ENCODE data around the gene CLEC3B.
"Not testable (repeated sequence)": the region's sequence is repeated elsewhere in the genome, so short reads cannot be mapped to it uniquely, and the experiment has no call there.

CLEC3B gene

GRCh38 chr3:45033791-45034190 is 7.7 kb downstream of the CLEC3B start:
- in situ Hi-C loops (cut with MboI; ENCODE audit: low sequenced_read_pairs) = loop anchor here (25.0 kb wide), 1 partner anchor 629 kb away; no protein-coding TSS in a partner anchor

DNA sequence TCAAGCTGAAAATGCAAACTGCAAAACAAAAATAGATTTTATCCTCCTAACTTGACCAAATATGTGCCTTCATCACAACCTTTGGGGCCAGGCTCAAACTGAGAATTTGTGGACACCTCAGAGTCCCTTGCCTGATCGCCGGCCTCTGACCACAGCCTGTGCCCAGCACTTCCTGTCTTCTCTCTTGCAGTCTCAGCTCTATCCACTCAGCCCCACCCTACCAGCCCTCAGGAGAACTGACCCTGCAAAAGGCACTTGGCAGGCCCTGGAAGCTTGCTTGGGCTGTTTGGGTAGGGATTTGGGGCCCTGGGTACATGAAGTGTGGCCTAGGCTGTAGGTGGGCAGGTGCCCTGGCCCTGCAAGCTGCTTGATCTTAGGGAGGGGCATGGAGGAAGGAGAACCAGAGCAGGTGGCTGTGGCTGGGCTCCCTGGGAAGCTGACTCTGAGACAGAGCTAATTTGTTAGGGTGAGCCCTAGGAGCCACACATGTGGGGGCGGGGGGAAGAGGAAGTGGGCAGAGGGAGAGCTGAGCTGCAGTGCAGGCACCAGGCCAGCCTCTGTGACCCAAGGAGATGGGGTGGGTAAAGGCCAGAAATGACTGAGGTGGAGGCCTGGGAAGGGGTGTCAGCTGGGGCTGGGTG is 8.6 kb downstream of the CLEC3B start:
- in situ Hi-C loops (cut with MboI; ENCODE audit: low sequenced_read_pairs) = loop anchor here (25.0 kb wide), 1 partner anchor 628 kb away; no protein-coding TSS in a partner anchor

- in situ Hi-C loops (cut with MboI; ENCODE audit: low sequenced_read_pairs) = loop anchor here (25.0 kb wide), 1 partner anchor 627 kb away; no protein-coding TSS in a partner anchor
These were observed 9.6 kb downstream of the CLEC3B start for GRCh38 chr3:45035441-45036301.

- in situ Hi-C loops (cut with MboI; ENCODE audit: low sequenced_read_pairs) = loop anchor here (25.0 kb wide), 1 partner anchor 624 kb away; no protein-coding TSS in a partner anchor
These were observed 11.8 kb downstream of the CLEC3B start for GRCh38 chr3:45037720-45038455.

- in situ Hi-C loops (cut with MboI; ENCODE audit: low sequenced_read_pairs) = loop anchor here (5.0 to 25.0 kb wide), 3 partner anchors 166 to 621 kb away; no protein-coding TSS in a partner anchor
These were observed 15.6 kb downstream of the CLEC3B start for GRCh38 chr3:45041666-45042065.

DNA sequence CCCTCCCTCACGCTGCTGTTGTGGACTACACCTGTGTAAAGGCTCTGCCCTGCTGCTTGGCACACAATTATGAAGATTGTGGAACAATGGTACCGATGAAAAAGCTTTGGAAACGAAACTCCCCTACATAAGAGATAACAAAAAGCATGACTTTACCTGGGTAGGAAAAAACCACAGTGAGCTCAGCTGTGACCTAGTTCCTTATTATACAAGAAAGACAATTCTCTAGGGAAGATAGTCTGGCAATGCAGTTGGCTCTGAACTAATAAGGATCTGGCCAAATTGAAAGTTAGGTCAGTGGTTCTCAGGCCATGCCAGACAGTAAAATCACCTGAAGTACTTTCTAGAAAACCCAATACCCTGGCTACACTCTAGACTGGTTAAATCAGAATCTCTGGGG is 16.1 kb downstream of the CLEC3B start:
- in situ Hi-C loops (cut with MboI; ENCODE audit: low sequenced_read_pairs) = loop anchor here (5.0 to 25.0 kb wide), 3 partner anchors 165 to 620 kb away; no protein-coding TSS in a partner anchor

DNA sequence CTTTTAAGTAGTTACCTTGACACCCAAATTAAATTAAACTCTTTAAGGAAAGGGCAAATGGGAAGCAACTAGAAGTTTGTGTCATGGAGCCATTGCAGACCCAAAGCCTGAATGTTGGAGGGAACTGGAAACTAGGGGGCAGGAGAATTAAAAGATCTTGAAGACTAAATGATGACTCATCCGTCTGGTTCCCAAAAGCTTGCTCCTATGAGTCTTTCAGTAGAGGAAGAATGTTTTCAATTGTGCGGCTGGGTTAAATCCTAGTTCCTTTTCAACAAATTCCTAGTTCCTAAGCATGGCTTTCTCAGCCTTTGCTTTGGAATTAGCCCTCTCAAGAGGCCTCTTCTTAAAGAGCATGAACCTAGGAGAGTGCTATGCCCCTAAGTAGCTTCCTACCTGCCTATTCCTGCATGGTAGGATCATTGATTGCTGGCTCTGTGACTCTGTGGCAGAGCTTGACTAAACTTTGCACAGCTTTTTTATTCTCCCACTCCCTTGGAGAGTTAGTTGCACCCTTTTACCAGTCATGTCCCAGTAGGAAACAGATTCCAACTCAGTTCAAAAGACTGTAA is 17.7 kb downstream of the CLEC3B start:
- in situ Hi-C loops (cut with MboI; ENCODE audit: low sequenced_read_pairs) = loop anchor here (5.0 to 25.0 kb wide), 3 partner anchors 163 to 618 kb away; no protein-coding TSS in a partner anchor

DNA sequence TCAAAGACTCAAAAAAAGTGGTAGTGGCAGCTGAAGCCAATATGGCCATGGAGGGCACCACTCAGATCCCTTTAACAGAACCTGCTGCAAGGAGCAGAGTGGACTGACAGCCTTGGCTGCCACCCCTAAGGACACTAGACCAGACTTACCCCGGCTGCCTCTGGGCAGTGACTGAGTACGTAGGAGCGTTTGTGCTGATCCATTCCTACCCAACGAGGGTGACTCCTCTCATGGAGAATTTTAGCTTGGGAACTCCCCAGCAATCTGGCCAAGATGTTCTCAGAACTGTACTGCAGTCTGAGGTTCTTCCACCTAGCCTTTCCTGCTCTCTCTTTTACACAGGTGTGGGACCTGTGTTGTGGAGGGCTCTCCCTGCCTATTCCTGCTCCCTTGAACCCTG is 22.1 kb downstream of the CLEC3B start:
- in situ Hi-C loops (cut with MboI; ENCODE audit: low sequenced_read_pairs) = loop anchor here (10.0 to 25.0 kb wide), 2 partner anchors 457 to 614 kb away; no protein-coding TSS in a partner anchor

DNA sequence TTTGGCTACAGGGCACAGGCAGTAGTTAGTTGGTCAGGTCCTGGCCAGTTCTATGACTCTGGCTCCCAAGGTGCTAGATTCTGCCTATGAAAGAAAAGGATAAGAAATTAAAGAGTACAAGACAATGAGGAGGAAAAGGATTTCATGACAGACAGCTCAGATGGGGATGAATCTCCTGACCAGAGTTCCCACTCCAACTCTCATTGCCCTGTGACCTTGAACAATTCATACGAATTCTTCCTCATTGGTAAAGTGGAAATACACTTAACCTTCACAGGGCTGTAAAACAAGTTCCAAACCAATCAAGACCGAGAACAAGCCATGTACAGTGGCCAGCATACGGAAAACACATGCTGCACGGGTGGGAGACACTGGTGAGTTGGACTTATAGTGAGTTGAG is 23.7 kb downstream of the CLEC3B start:
- in situ Hi-C loops (cut with MboI; ENCODE audit: low sequenced_read_pairs) = loop anchor here (10.0 to 25.0 kb wide), 2 partner anchors 455 to 612 kb away; no protein-coding TSS in a partner anchor

DNA sequence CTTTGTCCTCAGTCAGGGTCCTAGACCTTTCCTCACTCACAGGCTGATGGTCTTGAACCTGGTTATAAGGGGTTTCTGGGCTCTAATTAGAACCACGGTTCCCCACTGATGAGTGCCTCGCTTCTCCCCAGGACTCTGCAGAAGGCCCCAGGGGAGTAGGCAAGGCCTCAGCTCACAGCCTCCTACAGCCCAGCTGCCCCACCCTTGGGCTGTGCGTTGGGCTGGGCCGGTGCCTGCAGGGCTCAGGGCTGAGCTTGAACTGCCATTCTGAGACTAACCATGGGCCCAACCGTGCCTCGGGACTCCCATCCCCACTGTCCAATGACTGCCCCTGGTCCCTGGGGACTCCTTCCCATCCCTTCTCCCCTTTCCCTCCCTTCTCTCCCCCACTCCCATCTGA is 25.6 kb downstream of the CLEC3B start:
- in situ Hi-C loops (cut with MboI; ENCODE audit: low sequenced_read_pairs) = no loop called here

DNA sequence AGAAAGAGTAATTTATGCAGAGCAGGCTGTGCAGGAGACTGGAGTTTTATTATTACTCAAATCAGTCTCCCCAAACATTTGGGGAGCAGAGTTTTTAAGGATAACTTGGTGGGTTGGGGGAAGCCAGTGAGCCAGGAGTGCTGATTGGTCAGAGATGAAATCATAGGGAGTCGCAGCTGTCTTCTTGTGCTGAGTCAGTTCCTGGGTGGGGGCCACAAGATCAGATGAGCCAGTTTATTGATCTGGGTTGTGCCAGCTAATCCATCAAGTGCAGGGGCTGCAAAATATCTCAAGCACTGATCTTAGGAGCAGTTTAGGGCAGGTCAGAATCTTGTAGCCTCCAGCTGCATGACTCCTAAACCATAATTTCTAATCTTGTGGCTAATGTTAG is 27.7 kb downstream of the CLEC3B start:
- in situ Hi-C loops (cut with MboI; ENCODE audit: low sequenced_read_pairs) = not testable (repeated sequence)

DNA sequence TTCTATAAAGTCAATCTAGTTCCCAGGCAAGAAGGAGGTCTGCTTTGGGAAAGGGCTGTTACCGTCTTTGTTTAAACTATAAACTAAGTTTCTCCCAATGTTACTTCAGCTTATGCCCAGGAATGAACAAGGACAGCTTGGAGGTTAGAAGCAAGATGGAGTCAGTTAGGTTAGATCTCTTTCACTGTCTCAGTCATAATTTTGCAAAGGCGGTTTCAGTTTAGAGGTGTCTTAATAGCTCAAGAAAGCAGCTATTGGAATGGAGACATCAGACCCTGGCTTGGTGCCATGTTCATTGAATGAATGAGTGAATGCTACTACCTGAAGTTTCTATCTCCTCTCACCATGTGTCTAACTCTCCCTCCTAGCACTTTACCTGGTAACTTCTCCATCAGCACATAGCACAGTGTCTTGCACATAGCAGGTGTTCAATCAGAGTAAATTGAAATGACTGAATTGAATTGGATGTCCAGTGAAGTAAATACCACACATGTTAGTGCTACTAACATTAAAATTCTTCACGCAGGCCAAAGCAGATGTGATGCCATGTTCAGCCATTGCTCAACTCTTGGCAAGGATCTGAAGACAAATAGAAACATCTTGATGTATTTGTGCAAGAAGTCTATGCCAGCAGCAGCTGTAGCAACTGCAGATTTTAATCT is 28.2 kb downstream of the CLEC3B start:
- in situ Hi-C loops (cut with MboI; ENCODE audit: low sequenced_read_pairs) = no loop called here

GRCh38 chr3:45055032-45055410 is 28.9 kb downstream of the CLEC3B start:
- in situ Hi-C loops (cut with MboI; ENCODE audit: low sequenced_read_pairs) = no loop called here

GRCh38 chr3:45055411-45056143 is 29.5 kb downstream of the CLEC3B start:
- in situ Hi-C loops (cut with MboI; ENCODE audit: low sequenced_read_pairs) = no loop called here

DNA sequence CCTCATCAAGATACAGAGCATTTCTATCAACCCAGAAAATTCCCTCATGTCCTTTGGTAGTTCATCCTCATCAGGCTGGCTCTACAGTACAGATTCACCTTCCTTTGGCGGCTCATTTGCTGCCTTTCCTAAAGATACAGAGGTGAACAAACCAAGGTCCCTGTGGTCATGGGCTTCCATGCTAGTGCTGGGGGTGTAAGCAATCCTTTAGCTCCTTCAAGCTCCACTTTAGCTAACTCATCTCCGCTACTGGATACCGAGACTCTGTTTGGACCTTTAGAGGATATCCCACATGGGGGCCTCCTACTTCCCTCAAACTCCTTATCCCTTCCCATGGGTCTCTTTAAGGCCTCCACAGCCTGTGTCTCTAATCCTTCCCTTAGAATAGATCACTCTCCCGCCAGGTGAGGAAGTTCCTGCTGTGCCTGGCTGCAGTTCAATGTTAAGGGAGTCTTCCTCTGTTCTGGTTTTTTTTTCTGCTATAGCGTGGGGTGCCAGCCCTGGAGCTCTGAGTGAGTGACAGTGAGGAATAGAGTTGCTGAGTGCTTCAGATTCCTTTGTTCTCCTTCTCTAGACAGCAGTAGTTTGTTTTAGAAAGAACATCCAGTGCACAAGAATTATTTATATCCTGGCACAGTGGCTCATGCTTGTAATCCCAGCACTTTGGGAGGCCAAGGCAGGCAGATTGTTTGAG is 30.7 kb downstream of the CLEC3B start:
- in situ Hi-C loops (cut with MboI; ENCODE audit: low sequenced_read_pairs) = no loop called here

- in situ Hi-C loops (cut with MboI; ENCODE audit: low sequenced_read_pairs) = no loop called here
These were observed 31.5 kb downstream of the CLEC3B start for GRCh38 chr3:45057557-45057956.

DNA sequence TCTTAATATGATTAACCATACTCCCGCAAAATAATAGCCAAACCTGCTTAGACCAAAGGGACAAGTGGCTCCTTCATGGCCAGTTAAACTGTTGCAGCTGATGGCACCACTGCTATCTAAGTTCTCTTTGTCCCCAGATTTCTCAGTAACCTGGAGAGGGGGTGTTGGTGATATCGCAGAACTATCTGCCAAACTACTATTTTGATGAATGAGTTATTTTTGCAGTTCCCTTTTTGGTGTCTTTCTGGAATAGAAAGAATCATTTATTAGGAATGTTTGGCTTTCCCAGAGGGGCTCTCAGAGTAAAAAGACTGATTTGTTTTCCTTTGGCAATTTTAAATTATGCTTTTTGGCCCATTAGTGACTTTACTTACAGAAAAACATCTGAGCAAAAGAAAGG is 33.0 kb downstream of the CLEC3B start:
- in situ Hi-C loops (cut with MboI; ENCODE audit: low sequenced_read_pairs) = no loop called here

GRCh38 chr3:45060165-45060892 is 34.2 kb downstream of the CLEC3B start:
- in situ Hi-C loops (cut with MboI; ENCODE audit: low sequenced_read_pairs) = no loop called here
